HG03060 (cell line): ENCODE results near the gene C19orf81.

ENCODE experiments used
- ATAC-seq: cut with Tn5 transposase; IDR thresholded peaks from one replicate; pipeline ENCODE4 v1.9.1; 2021; ENCODE audit warnings: low read depth, moderate number of reproducible peaks; ENCODE audit not compliant: unreplicated experiment

Gene C19orf81

DNA sequence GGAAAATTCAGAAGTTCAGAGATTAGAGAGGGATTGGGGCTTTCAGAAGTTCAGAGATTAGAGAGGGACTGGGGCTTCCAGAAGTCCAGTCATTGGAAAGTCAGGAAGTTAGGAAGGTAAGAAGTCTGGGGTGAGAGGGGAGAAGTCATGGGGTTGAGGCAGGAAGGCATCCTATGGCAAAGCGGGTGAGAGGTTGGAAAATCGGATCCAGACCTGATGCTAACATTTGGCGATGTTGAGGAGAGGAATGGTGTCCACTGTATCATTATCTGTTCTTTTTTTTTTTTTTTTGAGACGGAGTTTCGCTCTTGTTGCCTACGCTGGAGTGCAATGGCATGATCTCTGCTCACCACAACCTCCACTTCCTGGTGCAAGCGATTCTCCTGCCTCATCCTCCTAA, 20.7 kb upstream of the C19orf81 start:
- ATAC-seq: no peak

DNA sequence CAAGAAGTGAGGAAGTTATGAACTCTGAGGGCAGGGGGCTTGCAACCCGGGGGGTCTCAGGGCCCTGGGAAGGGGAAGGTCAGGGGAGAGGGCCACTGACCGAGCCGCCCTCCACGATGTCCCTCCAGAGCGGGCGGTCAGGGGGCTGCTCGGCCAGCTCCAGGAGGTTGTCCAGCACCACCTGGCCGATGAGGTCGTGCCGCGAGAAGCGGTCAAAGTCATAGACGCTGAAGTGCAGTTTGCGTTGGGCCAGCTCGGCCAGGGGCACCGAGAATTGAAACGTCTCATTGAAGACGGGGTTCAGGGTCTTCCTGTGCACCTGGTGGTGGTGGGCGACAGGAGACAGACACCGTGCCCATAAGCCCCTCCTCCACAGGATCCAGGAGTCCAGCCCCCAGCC, 20.1 kb upstream of the C19orf81 start:
- no peak for ATAC-seq

DNA sequence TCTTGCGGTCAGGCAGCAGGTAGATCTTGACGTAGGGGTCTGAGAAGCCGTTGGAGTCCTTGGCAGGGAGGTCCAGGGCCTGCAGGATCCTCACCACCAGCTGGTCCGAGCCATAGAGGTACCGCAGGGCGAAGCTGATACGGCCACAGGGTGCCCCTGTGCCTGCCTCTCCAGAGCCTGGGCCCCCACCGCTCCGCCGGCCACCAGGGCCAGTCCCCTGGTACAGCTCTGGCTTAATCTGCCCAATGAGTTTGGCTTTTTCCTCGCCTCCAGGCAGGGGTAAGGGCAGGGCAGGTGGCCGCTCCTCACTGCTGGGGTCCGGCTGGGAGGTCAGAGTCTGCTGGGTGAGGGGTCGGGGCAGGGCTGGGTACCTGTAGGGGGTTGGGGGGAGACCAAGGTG, 19.4 kb upstream of the C19orf81 start:
- no peak for ATAC-seq

DNA sequence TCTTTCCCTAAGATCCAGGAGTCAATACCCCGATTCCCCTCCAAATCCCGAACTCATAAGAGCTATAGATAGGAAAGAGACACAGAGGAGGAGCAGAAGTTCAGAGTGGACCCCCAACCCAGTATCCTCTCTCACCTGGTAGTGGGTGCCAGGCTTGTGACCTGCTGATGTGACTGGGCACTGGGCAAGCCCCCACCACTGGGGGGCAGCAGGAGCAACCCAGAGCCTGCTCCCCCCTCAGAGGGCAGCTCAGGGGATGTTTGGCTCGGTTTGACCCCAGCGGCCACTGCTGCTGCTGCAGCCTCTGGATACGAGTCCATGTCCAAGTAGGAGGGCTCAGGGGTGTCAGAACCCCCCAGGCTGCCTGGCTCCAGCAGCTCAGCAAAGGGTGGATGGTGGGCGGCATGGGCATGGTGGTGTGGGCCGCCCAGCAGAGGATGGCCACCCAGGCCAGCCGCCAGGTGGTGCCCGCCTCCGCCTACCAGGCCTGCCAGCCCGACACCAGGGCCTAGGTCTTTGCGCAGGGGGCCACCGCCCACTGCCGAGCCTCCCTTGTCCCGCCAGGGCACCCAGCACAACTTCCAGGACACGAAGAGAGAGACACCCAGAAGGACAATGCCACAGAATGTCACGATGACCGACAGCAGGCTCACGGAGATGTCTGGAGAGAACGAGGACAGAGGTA, 17.0 kb upstream of the C19orf81 start:
- ATAC-seq: no peak

- ATAC-seq: no peak
These were observed 15.9 kb upstream of the C19orf81 start for GRCh38 chr19:50633359-50633758.

DNA sequence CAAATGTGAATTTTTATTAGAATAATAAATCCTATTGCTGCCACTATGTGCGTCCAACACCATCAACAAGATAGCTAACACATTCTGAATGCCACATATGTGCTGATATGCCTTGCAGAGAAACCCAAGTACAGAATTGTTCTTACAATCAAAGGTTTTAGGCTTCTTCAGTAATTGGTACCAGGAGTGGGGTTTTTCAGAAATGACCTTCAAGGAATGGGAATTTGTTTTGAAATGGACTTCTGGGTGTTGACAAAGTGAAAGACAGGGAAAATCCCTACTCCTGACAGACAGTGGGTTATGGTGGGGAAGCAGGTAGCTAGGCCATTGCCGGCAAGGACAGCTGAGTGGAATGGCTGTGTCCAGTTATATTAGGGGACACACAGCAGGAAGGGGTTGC, 15.3 kb upstream of the C19orf81 start:
- no peak for ATAC-seq

DNA sequence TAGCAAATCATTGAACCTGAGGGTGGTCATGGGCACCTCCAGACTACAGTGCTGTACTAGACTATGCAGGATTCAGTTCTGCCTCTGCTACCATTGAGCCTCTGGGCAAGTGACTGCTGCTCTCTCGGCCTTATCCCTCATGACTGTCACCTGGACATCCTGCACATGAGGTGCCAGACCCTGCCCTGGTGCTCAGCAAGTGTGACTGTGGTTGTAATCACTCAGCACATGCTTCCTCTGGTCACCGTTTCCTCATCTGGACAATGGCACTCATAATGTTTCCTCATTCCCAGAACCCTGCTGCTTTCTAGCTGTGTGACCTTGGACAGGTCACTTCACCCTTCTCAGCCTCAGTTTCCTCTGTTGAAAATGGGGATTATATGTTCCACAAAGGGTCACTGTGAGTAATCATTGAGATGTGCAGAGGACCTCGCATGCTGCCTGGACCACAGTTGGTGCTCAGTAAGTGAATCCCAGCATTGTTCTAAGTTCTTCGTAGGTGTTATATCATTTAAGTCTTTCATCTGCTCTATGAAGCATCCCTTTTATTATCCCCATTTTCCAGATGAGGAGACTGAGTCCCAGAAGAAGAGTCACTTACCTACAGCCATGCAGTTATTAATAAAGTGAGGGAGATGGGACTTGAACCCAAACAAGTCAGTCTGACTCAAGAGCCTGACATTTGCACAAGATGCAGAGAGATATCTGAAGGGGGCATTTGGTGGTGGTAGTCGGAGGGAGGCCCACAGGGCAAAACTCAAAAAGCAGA, 12.7 kb upstream of the C19orf81 start:
- no peak for ATAC-seq

GRCh38 chr19:50638600-50638999, 10.6 kb upstream of the C19orf81 start:
- ATAC-seq: no peak

DNA sequence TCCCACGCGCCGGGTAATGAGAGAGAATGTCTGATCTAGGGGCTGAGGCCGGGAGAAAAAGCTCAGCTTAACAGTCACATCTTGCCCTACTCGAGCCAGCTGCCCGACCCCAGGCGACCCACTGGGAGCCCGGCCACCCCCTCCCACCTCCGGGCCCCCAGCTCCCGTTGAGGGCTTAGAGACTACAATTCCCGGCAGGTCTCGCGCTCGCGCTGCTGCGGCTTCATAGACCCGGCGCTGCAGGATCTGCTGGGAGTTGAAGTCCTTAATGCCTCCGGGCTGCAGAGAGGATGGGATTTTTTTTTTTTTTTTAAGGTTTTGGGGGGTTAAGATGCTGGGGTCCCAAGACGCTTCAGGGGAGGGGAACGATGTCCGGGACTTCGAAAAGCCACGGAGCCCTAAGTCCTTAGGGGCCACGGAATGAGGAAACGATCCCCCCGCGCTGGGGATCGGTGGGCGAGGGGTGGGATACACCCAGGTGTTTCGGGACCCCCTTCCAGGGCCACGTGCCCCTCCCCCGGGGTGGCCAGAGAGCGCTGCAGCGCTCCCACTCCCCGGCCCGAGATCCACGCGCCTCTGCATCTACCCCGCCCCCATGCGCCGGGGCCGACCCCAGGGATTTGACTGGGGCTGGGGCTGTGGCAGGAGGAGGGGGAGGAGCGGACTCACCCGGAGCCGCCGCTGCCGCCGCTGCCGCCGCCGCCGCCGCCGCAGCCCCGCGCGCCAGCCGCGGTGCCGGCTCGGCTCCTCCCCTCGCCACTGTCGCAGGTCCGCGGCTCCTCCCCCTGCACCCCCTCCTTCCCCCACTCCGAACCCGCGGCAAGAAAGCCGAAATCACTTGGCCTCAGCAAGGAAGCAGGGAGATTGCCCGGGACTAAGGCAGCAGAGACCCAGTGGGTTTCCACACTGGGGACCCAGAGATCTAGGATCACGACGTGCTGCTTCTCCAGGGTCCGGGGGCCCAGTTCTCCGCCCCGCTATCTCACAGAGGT, 9.8 kb upstream of the C19orf81 start, which contains the start of gene SYT3:
Gene SYT3 (minus strand): TSS at position 761 of the 992 bp plus-strand sequence. CDS start 2,470 bp downstream, outside the sequence.
- no peak for ATAC-seq

DNA sequence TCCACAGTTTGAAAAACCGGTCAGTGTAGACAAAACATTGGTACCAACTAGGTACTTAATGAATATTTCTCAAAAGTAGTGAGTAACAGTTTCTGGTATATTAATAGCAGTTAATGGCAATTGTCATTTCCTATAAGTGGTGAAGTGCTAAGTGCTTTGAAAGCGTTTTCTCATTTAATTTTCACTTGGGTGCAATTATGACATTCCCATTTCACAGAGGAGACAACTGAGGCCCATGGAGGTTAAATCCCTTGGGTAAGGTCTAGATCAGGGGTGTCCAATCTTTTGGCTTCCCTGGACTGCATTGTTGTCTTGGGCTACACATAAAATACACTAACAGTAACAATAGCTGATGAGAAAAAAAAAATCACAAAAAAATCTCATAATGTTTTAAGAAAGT, 8.9 kb upstream of the C19orf81 start:
- ATAC-seq: no peak

DNA sequence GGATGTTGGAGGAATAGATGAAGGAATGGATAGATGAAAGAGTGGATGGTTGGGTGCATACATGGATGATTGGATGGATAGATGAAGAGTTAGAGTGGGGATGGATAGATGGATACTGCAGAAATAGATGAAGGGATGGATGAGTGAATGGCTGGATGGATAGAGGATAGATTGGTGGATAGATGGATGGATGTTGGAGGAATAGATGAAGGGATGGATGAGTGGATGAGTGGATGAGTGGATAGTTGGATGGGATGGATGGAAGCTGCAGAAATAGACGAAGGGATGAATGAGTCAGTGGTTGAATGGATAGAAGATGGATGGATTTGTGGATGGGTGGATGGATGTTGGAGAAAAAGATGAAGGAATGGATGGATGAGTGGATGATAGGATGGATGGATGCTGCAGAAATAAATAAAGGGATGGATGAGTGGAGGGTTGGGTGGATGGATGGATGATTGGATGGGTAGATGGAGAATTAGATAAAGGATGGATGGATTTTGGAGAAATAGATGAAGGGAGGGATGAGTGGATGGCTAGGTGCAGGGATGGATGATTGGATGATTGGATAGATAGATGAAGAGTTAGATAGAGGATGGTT, 4.8 kb upstream of the C19orf81 start:
- no peak for ATAC-seq

DNA sequence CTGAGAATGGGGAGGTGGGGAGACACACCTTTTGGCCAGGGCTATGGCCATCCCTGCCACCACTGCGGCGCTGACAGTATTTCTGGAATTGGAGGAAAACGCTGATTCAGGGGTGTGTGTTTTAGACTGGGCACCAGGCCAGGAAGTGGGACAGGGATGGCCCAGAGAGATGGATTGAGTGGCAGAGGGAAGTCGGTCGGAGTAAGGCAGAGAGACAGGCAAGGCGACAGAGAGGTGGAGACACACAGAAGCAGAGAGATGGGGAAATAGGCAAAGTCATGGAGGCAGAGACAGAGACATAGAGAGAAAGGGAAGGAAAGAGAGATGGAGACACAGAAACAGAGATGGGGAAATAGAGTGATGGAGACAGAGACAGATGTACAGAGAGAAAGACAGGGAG, 4.1 kb upstream of the C19orf81 start:
- no peak for ATAC-seq

- no peak for ATAC-seq
These were observed 3.0 kb upstream of the C19orf81 start for GRCh38 chr19:50646074-50646807.

DNA sequence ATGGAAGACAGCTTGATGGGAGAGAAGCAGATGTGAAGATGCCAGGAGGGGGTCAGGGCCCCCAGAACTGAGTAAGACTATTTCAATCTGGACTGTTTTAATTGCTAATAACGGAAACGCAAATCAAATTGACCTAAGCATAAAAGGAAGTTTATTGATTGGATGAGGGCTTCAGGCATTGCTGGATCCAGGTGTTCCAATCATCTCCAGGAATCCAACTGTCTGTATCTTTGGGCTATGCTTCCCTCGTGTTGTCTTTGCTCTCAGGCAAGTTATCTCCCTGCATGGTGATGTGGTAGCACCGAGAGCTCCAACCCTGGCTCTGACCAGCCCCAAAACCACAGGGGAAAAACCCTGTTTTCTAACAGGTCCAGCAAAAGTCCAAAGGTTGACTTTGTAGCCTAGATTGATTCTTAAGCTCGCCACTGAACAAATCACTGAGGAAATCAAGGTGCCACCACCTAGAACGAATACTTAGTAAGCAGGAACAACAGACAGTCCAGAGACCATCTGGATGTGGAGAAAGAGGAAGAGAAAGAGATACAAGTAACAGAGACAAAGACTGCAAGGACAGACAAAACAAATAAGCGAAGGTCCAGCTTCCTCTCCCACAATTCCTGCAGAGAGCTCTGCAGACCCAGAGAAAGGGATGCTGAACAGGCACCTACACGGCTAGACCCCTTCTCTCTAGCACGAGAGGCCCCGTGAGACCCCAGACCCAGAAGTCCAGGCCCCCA, 1.2 kb upstream of the C19orf81 start:
- ATAC-seq: no peak

DNA sequence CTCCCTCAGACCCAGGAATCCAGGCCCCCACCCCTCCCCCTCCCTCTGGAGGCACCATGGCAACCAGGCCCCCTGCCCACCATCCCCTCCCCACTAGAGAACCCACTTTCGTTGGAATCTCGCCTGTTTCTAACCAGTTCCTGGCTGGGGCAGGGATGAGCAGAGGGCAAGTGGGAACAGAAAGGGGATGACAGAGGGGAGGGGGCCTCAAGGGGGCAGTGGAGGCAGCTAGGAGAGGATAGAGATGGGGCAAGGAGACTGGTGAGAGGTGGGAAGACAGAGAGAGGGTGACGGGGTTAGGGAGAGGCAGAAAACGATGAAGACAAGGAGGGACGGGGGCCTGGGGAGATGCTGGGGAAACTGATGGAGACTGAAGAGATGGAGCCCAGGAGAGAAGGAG, 586 bp upstream of the C19orf81 start:
- ATAC-seq: no peak

DNA sequence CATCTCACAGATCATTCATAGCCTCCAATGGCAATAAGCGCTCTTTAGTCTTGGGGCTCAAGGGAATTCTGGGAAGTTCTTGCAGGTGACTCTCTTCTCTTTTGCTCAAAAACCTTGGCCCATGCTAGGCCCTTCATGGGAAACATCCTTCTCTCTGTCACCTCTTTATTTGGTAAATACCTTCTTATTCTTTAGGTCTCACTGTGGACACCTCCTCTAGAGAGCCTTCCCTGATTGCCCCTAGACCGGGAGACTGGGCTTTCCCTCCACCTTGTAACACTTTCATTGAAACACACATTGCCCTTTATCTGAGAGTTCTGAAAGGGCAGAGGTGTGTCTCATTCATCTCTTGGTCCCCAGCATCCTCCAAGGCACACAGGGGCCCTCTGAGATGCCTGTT, 1.9 kb downstream of the C19orf81 start:
- no peak for ATAC-seq

- no peak for ATAC-seq
These were observed 3.5 kb downstream of the C19orf81 start for GRCh38 chr19:50652722-50653121.

DNA sequence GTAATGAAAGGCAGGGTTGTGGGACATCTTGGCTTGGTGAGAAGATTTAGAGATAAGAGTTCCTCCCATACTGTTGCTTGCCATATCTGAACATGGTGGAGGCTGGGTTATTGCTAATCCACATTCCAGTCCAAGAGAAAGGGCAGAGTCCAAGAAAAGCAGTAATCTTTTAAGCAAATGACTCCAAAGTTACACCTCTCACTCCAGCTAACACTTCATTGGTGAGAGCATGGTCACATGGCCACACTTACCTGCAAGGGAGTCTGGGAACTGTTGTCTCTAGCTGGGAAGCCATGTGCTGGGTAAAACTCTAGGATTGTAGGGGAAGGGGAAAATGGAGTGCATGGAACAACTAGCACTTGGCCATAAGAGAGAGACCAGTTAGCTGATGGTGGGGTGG, 5.6 kb downstream of the C19orf81 start:
- ATAC-seq: no peak

GRCh38 chr19:50657222-50657669, 8.0 kb downstream of the C19orf81 start:
- ATAC-seq: no peak
